HG03354 (cell line): Measurements from ENCODE around the gene TAF15.

ENCODE experiments used
- ATAC-seq: cut with Tn5 transposase; IDR thresholded peaks from one replicate; pipeline ENCODE4 v1.9.1; 2021; ENCODE audit warnings: mild to moderate bottlenecking; ENCODE audit not compliant: unreplicated experiment, poor library complexity, severe bottlenecking

Gene TAF15

DNA sequence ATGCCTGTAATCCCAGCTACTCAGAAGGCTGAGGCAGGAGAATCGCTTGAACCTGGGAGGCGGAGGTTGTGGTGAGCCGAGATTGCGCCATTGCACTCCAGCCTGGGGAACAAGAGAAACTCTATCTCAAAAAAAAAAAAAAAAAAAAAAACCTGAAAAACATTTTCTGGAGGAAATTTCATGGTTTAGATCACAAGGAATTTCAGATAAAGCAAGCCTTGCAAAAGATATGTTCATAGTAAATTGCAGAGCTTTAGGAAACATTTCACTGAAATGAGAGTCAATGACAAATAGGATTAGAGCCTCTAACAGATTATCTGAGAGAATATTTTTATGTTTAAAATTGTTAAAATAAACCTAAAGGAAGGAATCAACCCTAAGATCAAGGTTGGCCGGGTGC, 3.2 kb downstream of the TAF15 start:
- ATAC-seq: no peak

DNA sequence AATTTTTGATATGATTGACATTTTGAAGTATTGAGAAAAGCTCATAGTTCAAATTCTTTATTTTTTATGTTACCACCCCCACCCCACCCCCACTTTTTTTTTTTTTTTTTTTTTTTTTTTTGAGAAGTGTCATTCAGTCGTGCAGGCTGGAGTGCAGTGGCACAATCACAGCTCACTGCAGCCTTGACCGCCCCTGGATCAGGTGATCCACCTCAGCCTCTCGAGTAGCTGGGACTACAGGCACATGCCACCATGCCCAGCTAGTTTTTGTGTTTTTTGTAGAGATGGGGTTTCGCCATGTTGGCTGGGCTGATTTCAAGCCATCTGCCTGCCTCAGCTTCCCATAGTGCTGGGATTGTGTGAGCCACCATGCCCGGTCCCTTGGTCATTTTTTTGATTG, 7.4 kb downstream of the TAF15 start:
- no peak for ATAC-seq

DNA sequence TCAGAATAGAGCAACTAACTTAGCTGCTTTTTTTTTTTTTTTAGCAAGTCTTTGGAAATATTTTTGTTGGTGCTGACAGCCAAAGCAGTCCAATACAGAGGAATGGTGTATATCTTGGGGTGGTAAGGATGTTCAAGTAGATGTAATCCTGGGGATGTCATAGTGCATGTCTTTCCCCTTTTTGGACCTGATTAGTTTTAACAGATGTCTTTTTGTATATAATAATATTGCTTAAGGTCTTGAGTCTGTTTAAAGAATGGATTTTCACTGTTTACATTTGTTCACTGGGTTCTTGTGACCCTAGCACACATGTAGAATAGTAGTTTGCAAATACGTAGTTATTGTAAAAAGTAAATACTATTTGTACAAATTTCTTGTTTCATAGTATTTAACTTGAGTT, 7.9 kb downstream of the TAF15 start:
- no peak for ATAC-seq

DNA sequence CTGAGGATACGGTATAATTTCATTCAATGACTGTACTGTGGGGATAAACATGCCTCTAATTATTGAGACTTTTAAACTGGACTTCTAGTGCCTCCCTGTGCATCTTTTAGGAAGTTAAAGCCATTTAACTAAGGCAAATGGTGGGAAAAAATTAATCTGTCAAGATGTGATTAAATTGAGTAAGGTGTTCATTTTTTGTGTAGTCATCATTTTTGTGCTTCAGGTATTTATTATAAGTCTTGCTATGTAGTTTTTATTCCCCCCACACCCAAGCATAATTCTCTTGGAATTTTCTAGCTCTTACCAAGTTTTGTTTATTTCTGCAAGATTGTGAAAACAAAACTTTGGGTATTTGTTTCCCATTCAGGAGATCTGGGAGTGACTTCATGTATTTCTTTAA, 10.2 kb downstream of the TAF15 start:
- no peak for ATAC-seq

DNA sequence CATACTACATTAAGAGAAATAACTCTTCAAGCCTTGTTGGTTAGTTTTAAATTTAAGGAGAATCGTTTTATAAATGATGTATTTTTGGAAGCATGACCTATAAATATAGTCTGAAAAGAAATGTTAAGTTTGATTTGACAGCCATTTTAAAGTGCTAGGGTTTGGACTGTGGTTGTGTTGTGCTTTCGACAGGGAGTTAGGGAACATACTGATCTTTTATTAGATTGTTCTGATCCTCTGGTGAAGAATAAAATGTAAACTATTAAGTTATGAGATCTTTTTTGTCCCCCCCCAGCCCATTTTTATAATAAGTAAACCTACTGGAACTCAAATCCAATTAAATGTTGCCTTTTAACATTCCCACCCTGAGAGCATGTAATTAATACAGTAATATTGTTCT, 12.0 kb downstream of the TAF15 start:
- ATAC-seq: no peak

DNA sequence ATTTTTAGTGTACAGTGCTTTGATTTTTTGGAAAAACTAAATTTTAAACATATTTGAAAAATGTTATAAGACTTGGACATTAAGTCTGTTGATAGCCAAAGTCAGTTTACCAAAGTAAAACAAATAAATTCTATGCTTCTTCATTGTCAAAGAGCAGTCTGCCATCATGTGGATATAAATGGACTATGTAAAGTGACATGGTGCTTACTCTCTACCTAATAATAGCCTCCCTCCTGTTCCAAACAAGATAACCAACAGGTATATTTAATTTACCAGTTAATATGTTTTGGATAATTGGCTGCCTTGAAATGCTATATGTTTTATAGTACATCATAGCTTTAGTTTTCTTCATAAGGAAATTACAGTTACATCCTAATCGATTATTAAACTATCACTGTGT, 15.9 kb downstream of the TAF15 start:
- no peak for ATAC-seq

DNA sequence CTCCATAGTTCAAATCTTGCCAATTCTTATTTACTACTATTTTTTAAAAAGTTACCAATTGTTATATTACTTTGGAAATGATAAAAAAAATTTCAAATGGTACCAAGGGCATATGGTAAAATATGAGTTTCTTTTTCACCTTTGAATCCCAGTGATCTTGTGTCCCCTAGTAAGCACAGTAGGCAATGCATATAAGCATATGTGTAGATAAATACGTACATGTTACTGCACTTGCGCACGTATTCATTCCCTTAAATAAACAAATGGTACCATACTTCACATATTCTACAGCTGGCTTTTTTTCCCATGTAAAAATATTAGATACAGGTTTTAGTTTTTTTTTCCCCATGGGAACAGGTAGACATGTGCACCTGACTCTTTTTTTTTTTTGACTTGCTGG, 31.8 kb downstream of the TAF15 start:
- no peak for ATAC-seq

DNA sequence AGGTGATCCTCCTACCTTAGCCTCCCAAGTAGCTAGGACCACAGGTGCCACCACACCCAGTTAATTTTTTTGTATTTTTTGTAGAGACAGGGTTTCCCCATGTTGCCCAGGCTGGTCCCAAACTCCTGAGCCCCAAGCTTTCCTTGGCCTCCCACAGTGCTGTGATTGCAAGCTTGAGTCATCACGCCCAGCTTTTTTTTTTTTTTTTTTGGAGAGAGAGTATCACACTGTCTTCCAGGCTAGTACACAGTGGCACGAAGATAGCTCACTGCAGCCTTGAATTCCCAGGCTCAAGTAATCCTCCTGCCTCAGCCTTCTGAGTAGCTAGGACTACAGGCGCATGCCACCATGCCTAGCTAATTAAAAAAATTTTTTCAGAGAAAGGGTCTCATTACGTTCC, 32.2 kb downstream of the TAF15 start:
- no peak for ATAC-seq

DNA sequence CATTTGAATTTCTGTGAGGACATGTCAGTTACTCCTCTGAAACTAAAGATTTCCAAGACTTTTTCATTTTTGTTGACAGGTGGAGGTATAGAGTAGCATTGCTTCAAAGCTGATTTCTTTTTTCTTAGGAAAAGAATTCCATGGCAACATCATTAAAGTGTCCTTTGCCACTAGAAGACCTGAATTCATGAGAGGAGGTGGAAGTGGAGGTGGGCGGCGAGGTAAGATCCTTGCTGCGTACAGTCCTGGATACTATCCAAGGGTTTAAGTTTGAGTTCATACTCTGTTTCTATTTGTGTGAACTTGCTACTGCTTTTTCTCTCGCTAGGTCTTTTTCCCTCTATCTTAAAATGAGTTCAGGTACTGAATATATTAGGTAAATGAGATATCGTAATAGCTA, 33.0 kb downstream of the TAF15 start:
- ATAC-seq: no peak

DNA sequence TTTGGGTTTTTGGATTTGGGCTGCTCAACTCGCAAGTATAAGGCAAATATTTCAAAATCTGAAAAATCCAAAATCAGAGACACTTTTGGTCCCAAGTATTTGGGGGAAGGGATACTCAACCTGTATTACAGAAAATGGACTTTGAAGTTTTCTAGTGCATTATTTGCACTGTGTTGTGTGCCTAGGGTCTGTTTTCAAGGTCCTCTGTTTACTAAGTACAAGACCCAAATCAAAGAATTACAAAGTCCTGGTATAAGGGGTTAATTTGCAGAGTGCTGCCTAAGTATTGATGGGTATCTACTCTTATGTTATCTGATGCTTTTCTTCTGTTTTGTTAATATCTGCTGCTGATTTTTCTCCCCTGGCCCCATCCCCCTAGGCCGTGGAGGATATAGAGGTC, 34.4 kb downstream of the TAF15 start:
- ATAC-seq: no peak

DNA sequence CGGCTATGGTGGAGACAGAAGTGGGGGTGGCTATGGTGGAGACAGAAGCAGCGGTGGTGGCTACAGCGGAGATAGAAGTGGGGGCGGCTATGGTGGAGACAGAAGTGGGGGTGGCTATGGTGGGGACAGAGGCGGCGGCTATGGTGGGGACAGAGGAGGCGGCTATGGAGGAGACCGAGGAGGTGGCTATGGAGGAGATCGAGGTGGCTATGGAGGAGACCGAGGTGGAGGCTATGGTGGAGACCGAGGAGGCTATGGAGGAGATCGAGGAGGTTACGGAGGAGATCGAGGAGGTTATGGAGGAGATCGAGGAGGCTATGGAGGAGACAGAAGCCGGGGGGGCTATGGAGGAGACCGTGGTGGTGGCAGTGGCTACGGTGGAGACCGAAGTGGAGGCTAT, 35.3 kb downstream of the TAF15 start:
- ATAC-seq: no peak

DNA sequence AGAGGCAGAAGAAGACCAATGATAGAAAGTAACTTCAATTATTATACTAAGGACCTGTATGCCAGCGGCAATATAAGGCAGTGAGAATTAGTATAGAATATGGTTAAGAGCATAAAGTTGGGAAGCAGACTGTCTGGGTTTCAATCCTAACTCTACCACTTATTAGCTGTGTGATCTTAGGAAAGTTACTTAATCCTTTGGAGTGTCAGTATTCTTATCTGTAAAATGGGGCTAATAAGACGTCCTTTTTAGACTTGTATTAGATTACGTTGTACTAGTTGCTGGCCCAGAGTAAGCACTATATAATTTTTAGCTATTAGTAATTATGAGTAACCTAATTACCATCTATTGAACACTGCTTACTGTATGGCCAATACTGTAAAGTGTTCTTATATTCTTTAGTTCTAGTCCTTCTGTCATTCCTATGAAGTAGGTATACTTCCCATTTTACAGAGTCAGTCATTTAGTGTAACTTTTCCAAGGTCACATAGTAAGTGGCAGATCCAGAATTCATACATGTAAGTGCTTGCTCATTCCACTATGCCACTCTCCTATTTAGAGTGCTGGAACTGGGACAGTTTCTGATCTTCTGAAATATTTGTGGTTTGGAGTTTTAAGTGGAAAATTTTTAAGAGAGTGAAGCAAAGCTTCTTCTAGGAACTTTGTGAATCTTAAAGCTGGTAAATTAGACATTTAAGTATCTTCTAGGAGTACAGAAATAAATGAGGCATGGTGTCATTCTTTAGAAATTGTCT, 36.9 kb downstream of the TAF15 start:
- no peak for ATAC-seq

DNA sequence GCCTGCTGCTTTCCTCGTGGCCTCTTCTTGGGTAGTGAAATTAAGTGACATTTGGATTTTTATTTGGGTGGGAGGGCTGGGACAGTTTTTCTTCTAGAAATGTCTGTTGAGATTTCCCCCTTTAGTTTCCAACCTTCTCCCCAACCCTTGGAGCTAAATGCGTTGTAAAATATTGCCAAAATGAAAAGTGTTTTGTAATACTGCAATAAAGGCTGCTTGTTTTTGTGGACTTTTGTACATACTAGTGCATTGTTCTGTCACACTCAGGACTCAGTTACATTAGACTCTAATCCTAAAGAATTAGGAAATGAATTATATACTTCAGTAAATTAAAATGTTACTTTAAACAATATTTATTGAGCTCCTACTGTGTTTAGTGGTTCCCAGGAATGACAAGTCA, 37.7 kb downstream of the TAF15 start:
- ATAC-seq: no peak

DNA sequence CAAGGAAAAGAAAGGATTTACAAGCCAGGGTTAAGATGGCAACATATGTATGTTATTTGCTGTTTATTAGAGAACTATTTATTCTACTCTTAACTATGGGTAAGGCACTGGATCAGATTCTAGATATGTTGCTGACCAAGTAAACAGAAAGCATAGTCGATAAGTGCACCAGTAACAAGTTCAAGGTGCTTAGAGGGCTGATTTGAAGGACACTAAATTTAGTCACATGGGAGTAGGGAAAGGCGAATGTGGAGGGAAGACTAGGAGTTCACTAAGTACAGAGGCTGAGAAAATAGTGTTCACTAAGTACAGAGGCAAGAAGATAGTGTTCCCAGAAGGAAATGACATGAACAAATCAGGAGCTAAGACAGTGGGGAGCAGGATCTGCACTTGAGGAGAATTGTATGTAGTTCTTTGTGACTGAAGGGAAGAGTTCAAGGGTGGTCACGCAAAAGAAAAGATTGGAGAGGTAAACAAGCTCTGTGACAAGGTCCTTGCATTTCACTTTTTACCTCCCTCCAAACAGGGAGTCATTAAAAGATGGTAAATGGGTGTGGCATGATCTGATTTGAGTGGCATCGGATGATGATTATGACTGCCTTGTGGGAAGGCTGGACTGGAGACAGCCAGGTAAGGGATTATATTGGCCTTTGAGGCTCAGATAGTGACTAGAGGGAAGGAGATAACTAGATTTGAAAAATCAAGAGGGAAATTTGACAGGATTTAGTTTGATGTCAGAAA, 38.5 kb downstream of the TAF15 start:
- no peak for ATAC-seq

DNA sequence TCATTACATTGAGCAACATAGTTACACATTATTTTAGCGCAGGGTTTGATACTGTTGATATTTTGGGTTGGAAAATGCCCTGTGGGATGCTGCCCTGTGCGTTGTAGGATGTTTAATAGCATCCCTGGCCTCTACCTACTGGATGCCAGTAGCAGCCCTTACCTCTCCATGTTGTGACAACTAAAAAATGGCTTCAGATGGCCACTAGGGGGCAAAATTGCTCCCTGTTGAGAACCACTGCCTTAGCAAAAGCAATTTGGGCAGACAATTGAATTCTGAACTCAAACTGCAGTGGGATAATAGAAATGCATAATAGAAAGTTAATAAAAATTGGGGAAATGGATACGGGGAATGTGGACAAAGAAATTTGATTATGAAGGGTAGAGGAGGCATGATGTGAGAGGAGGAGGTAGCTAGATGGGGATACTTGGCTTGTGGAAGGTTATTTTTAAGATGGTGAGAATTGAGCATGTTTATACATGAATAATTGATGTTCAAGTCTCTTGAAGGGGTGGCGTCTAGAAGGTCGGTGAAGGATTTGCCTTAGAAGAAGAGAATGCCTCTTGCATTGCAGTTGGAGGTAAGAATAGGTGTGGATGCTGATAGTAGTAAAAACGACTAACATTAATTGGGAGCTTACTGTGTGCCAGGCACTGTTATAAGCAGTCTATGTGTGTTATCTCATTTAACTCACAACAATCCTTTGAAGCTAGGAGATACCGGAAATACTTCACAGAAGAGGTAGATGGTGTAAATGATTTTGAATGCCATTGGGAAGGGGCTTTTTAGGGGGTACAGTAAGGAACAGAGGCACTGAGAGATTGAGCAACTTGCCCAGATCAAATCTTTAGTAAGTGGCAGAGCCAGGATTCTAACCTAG, 40.4 kb downstream of the TAF15 start:
- no peak for ATAC-seq

DNA sequence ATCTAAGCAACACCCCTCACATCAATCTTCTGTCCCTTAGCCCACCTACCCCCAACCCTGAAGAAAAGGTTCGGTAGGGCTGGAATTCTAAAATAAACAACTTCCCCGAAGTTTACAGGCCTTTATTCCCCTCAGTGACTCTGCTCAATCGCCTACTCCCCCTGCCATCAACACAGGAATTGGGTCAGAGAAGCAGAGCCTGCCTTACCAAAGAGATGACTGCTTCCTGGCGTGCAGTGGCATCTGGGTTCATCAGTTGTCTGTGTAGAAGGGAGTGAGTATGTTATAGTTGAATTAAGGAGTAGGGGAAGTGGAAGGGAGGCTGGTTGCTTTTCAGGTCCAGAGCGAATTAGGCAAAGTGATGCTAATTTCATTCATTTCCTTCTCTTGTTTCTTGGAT, 46.7 kb downstream of the TAF15 start:
- no peak for ATAC-seq

DNA sequence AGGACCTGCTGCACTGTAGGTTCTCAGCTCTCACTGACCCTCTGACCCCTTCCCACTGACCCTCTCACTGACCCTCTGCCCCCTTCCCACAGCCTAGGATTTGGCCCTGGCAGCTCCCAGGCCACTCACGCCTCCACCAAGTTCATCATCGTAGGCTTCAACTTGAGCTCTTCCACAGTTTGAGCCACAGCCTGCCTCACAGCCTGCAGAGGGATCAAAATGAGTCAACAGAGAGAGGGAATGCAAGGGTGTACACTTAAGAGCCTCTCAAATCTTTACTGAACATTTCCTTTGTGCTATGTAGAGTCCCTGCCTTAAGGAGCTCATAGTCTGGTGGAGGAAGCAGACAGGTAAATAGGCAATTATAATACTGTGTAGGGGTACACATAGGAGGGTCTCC, 47.3 kb downstream of the TAF15 start:
- no peak for ATAC-seq

DNA sequence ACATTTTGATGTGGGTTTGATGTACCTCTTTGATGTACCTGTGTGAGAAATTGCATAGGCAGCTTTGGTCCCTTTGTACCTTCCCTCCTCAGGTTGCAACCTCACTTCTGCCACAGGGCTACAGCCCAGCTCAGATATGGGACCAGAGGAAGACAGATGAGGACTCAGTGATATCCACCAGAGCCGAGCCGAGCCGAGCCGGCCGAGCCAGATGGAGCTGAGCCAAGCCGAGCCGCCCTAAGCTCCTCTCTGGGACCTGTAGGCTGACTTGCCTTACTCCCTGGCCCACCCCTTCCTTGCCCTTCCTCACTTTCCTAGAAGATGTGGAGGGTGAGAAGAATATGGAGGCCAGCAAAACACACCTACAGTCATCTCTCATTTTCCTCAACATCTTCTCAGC, 55.6 kb downstream of the TAF15 start:
- ATAC-seq: no peak

DNA sequence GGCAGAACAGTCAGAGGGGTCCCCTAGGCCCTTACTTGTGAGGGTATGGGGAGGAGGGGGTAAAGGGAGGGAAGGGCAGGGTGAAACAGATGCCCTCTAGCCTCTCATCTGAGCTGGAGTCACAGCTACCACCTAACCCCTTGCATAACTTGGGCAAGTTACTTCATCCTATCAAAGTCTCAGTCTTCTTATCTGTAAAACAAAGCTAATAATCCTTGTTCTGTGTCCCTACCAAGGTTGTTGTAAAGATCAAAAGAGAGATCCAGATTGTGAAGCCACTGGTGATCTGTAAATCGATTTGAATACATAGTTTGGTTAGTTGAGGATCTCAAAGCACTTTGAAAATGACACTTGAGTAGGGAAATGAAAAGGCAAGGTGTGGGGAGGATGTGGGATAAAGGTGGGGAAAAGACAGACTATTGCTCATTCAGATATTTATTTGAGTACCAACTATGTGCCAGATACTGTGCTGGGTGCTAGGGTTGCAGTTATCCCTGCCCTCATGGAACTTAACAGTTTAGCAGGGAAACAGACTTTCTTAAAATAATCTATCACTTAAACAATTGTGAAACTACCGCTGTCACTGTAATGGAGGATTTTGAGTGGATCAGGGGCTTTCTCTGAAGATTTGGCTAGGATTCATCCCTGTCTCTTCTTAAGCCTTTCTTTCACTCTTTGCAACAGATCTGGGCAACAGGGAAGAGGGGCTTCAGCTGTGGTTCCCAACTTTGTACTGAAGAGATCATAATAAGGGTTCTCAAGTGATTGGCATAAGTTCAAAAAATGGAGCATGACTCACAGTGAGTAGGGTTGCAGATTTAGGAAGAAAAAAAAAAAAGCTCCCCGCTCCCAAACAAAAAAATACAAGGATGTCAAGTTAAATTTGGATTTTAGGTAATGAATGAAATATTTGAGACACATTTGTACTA, 56.4 kb downstream of the TAF15 start:
- no peak for ATAC-seq
